Measurements from ENCODE around the gene ARSJ.

GRCh38 chr4:113885291-113885690, 94.2 kb downstream of the ARSJ start:
- no peak for TF ChIP-seq CTCF (IDR thresholded peaks at IDR 0.05)
- TF ChIP-seq POLR2A (IDR thresholded peaks at IDR 0.05) = no peak
- no peak for TF ChIP-seq POLR2AphosphoS5 (IDR thresholded peaks at IDR 0.05)
